DMS79 treated with DMSO at 0.1 percent for 48 hours (cell line): ENCODE measurements around the gene DPYSL4.

Experiments
- DNase-seq: peaks from one replicate; lab custom pipeline; 2025; lab: John Stamatoyannopoulos, UW

Gene DPYSL4

DNA sequence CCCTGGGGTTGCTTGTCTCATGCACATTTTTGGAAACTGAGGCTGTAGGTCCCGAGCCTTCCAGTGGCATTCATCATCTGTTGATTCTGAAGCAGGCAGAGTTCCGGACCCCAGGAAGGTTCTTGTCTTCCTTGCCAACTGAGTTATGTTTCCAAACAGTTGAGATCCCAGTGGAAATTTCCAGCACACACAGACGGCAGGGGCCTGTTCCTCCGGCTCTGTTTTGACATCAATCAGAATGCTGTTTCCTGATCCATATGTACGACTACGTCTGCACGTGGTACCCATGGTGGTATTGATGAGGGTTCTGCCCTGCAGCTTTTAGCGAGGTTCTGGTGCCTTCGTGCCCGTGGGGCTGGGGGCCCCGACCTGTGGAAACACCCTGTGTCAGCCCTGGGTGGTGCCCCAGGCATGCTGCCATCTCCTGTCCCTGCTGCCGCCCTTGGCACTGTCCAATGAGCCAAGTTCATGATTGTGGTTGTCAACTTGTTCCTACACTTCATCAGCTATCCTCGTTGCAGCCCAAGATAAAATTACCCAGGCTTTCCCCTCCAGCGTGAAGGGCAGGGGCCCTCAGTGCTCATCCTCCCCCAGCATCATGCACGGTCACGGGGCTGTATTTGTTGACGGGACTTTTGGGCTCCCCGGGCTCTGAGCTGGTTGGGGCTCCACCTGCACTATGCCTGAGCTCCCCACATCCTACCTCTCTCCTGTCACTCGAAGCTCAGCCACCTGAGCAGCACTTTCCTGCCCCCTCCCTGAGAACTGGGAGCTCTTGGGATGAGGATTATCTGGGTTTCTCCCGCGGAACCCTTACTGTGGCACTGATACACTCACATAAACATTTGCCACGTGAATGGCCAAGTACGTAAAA lies 7.8 kb upstream of the DPYSL4 start:
- DNase-seq: no peak

- DNase-seq: no peak
Measured at GRCh38 chr10:132179551-132180392, 7.0 kb upstream of the DPYSL4 start.

GRCh38 chr10:132180736-132181135 lies 6.0 kb upstream of the DPYSL4 start:
- DNase-seq: no peak

- no peak for DNase-seq
Measured at GRCh38 chr10:132181691-132182425, 4.9 kb upstream of the DPYSL4 start.

DNA sequence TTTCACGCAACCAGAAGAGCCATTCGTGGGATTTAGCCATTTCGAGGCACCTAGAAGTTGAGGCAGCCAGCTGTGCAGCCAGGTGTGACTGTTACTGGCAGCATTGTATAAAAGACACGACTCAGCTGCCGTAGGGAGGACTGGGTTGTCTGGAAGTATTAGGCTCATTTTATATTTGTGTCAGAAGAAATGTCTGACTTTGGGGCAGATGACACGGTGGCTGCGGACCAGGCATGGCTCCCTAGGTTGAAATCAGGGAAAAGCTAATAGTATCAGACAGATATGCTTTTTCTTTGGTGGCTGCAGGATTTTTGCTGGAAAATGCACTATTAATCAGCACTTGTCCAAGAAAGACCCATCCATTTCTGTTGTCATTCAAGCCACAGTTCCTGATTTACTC lies 4.2 kb upstream of the DPYSL4 start:
- DNase-seq: peak; percentile 3

GRCh38 chr10:132183046-132183445 lies 3.7 kb upstream of the DPYSL4 start:
- peak; percentile 58 for DNase-seq

GRCh38 chr10:132184816-132185593 lies 1.7 kb upstream of the DPYSL4 start:
- DNase-seq: no peak

DNA sequence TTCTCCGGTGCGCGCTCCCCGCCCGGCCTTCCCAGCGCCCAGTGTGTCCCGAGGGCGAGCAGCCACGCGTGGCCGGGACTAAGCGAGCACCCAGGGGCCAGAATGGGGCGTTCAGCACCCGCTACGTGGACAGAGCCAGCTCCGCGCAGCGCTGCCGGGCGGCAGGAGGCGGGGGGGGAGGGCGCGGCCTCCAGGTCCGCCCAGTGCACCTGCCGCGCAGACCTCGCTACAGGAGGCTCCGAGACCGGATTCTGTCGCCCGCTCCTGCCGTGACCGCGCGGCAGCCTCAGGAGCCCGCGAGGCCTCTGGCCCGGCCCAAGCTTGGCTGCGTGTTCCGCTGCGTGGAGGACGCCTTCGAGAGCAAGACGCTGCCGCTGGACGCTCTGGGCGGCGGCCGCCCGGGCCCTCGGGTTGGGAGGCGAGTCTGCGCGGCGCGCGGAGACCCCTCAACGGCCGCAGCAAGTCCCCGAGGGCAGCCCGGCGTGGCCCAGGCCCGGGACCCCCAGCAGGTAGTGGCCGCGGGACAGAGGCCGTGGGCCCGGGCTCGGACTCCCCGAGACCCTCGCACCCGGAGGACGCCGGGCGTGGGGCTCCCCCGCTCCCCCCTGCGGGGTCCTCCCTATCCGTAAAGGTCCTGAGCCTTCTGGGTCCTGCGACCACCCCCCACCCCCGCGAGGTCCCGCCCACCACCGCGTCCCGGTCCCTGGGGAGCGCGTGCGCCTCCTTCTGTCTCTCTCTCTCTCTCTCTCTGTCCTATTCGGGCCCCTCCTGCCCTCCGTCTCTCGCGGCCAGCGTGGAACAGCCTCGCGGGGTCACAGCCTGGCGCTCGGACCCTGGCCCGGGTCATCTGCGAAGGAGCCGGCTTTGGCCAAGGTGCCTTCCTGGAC lies 904 bp upstream of the DPYSL4 start:
- DNase-seq: no peak

DNA sequence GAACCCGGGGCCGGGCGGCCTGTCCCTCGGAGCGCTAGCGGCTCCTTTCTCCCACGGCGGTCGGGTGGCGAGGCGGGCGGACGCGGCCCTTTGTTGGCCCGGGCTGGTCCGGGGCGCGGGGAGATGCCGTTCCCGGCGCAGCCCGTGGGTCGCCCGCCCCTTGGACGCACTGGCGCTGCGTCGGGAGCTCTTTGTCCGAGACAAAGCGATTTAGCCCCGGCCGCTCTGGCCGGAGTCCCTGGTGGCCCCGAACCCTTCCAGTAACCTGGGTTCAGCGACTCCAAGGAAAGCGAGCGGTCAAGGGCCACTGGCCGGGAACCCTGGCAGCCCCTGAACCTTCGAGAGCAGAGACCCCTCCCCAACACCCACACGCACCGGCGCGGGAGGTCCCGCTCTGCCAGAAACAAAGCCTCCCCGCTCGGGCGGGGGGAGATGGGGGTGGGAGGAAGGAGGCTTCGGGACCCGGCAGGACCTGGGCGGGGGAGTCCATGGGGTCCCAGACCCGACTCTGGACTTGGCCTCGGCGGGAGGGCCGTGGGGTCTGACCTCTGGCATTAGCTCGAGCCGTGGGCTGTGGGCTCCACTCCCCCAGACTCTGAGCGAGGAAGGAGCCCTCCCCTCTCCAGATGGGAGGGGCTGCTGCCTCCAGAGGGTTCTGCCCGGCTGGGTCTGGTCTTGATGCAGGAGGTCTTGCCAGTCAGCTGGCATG lies 836 bp downstream of the DPYSL4 start:
- DNase-seq: no peak

- no peak for DNase-seq
Measured at GRCh38 chr10:132188331-132188730, 1.6 kb downstream of the DPYSL4 start.

- no peak for DNase-seq
Measured at GRCh38 chr10:132189016-132189415, 2.3 kb downstream of the DPYSL4 start.

DNA sequence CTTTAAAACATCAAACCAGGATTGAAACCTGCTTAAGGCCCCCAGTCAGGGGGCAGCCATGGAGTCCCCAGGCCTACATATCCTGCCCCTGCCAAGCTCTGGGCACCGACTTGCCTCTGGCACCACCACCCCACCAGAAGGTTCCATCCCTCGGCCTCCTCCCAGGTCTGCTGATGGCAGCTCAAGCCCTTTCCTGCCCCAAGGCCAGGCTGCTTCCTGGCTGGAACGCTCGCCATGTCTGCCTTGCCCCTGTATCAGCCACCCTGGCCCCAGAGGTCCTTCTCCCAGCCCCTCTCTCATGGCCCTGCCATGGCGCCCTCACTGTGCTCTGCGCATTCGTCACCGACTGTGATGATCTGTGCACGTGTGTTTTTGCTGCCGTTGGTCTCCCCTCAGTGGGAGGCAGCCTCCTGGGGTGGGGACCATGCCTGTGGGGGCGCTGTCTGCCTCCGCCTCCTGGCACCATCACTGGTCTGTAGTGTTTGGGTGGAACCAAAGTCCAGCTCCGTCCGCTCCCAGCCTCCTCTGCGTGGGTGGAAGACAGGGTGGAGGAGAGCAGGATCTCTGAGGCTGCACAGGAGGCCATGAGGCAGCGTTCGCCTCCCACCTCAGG lies 3.2 kb downstream of the DPYSL4 start:
- no peak for DNase-seq

GRCh38 chr10:132192076-132192975 lies 5.6 kb downstream of the DPYSL4 start:
- DNase-seq: no peak

GRCh38 chr10:132192991-132193665 lies 6.4 kb downstream of the DPYSL4 start:
- DNase-seq: no peak

DNA sequence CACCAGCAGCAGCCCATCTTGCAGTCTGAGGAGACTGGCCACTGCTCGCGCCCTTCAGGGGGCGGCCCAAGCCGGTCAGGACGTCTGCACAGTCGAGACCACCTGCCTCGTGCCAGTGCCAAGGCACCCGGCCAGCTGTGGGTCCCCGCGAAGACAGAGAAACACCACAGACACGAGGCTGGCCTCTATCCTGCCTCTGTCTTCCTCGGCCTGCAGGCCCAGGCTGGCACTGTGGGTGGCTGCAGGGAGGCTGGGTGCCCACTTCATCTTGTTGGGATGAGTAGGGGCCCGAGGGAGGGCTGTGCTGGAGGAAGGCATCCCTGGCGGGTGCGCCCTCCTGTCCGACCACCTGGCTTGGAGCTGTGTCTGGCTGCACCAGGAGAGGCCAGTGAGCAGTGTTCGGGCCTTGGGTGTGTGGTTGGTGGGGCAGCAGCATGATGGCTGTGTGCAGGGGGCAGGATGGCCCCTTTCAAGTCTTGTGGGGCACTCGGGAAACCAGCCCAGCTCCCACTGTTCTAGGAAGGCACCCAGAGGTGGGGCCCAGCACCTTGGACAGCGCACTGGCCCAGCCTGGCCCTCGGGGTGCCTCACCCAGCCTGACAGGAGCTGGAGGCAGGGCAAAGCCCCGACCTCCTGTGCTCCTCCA lies 7.3 kb downstream of the DPYSL4 start:
- DNase-seq: no peak

DNA sequence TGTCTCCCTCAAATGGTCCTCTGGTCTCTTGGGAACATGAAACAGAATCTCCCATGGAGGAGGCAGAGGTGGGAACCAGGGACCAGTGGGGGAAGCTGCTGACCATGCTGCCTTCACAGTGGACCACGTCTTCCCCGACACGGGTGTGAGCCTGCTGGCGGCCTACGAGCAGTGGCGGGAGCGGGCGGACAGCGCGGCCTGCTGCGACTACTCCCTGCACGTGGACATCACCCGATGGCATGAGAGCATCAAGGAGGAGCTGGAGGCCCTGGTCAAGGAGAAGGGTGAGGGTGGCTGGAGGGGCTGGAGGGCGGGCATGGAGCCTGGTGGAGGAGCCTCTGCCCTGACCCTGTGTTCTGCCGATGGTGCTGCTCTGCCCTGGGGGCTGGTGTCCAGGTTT lies 8.0 kb downstream of the DPYSL4 start:
- DNase-seq: no peak

- no peak for DNase-seq
Measured at GRCh38 chr10:132195366-132196075, 8.8 kb downstream of the DPYSL4 start.
